Measurements from ENCODE around the gene NOXRED1.

Gene NOXRED1

DNA sequence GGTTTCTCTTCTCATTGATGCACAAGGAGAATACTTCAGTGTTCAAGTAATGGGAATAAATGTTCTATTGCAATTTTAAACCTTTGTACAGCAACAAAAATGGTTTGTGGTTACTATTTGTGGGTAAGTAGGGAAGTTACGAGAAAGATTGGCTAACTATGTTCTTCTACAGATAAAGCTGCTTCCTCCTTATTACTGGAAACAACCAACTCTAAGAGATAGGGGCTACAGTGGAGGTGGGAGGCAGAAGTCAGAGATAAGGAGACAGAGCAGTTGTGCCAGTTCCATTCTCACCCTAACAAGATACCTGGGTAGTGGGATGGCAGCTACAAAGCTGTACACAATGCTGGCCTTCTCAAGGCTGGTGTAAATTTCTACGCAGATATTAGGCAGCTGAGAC is 16.2 kb downstream of the NOXRED1 start:
- no peak for DNase-seq

DNA sequence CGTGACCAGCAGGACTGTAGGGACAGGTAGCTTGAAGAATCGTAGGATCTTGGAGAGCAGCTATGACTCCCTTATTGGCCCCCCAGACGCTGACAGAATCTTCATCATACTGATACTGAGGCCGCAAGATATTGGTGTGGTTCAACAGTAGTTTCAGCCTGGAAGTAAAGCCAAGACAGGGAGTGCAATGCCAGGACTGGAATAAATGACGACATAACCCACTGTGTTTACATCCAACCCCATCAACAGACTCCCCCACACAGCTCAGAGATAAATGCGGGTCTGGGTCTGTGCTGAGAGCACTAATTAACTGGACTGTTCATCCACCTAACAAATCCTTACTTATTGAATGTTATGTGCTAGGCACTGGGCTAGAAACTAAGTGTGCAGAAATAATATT is 16.6 kb downstream of the NOXRED1 start:
- no peak for DNase-seq

- no peak for DNase-seq
Measured at GRCh38 chr14:77406086-77406485, 17.2 kb downstream of the NOXRED1 start.

- DNase-seq, result no peak
Measured at GRCh38 chr14:77403768-77404167, 19.6 kb downstream of the NOXRED1 start.

DNA sequence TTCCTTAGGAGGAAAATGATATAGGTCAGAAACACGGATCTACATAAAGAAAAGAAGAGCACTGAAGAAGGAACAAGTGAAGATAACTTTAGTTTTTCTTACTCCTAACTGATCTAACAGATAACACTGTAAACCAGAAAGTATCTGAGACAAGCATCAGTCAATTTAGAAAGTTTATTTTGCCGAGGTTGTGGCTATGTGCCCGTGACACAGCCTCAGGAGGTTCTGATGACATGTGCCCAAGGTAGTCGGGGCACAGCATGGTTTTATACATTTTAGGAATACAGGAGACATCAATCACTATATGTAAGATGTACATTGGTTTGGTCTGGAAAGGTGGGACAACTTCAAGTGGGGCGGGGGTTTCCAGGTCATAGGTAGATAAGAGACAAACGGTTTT is 23.1 kb downstream of the NOXRED1 start:
- no peak for DNase-seq

GRCh38 chr14:77390188-77390587 is 33.1 kb downstream of the NOXRED1 start:
- no peak for DNase-seq

- DNase-seq, result no peak
Measured at GRCh38 chr14:77378701-77379100, 44.6 kb downstream of the NOXRED1 start.

GRCh38 chr14:77377502-77377844 is 45.9 kb downstream of the NOXRED1 start:
- no peak for DNase-seq

DNA sequence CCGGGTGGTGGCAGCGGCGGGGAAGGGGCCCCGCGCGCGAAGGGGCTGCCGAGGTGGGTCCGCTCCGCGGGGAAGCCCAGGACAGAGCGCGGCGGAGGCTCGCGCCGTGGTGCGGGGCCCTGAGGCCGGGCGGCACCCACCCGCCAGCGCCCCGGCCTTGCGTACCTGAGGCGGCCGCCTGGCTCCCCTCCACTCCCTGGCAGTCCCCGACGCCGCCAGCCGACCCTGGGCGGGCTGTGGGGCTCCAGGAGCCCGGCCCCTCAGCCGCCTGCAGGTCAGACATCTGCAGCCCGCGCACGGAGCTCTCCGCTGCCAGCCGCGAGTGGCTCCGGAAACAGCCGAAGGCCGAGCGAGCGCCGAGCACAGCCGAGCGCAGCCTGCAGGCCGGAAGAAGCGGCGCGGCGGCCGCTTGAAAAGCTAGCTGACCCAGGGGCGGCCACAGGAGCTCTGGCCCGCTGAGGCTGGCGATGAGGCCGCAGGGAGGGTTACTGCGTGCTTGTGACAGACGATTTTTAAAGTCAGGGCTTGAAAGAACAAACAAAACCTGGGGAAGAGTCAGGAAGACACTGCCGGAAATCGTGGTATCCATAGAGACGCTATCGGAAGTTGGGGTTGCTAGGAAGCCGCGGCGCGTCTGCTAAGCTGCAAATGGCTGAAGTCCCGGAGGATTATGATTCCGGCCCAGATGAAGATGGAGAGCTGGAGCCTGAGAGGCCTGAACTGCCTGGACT is 46.4 kb downstream of the NOXRED1 start, which contains the start of the genes SAMD15 and TMED8:
SAMD15 (plus strand) TSS at position 609 of the 731 bp plus-strand sequence; CDS start at position 649, 40 bp downstream.
TMED8 (minus strand) TSS at position 324 of the 731 bp plus-strand sequence; CDS start at position 283, 41 bp downstream.
- DNase-seq, result peak; percentile 41

GRCh38 chr14:77375973-77376770 is 47.2 kb downstream of the NOXRED1 start:
- no peak for DNase-seq

- DNase-seq, result no peak
Measured at GRCh38 chr14:77375164-77375950, 48.0 kb downstream of the NOXRED1 start.

GRCh38 chr14:77372304-77372841 is 51.0 kb downstream of the NOXRED1 start:
- no peak for DNase-seq

- no peak for DNase-seq
Measured at GRCh38 chr14:77369285-77369684, 54.0 kb downstream of the NOXRED1 start.

- DNase-seq, result no peak
Measured at GRCh38 chr14:77364146-77364545, 59.2 kb downstream of the NOXRED1 start.

DNA sequence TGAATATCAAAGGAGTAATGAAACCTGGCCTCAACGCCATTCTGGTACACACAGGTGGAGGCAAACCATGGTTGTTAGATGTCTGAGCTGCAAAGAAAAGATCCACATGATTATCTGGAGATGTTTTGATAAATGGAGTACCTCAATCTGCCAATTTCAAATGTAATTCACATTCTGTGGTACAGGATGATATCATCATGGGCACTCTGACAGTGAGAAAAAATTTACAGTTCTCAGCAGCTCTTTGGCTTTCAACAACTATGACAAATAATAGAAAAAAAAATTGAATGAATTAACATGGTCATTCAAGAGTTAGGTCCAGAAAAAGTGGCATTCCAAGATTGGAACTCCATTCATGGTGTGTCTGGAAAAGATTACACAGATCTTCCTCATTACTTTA is 63.7 kb downstream of the NOXRED1 start:
- DNase-seq, result no peak

- no peak for DNase-seq
Measured at GRCh38 chr14:77356899-77357298, 66.4 kb downstream of the NOXRED1 start.

DNA sequence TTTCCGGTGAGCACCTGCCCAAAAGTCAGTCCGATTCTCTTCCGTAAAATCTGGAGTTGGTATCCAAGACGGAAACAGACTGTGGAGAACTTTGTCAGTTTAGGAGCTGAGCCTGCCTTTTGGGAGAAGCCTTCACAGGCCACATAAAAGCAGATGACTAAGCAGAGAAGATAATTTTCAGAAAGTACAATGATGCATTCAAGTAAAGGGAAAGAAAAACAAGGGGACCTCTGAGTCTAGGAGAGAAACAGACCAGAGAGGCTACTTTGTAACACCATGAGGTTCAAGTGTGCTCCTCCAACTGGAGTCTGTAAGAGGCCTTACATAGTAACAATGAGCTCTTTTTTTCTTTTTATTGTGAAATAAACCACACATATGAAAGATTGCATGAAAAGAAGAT is 67.5 kb downstream of the NOXRED1 start:
- DNase-seq, result no peak

- DNase-seq, result no peak
Measured at GRCh38 chr14:77353469-77354141, 69.7 kb downstream of the NOXRED1 start.

GRCh38 chr14:77347751-77348150 is 75.6 kb downstream of the NOXRED1 start:
- no peak for DNase-seq

DNA sequence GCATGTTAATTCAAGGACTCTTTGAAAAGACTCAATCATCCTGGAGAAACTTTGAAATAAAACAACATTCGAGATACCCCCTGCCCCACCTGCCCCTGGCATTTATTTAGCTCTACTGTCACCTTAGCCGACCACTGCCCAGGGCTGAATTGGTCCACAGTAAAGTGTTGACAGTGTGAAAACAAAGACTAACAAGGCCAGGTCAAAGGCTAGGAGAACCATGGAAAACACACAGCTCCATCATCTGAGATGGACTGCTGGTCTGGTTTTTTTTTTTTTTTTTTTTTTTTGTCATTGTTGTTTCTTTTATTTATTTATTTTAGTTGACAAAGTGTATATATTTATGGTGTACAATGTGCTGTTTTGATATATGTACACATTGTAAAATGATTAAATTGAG is 76.8 kb downstream of the NOXRED1 start:
- DNase-seq, result no peak

DNA sequence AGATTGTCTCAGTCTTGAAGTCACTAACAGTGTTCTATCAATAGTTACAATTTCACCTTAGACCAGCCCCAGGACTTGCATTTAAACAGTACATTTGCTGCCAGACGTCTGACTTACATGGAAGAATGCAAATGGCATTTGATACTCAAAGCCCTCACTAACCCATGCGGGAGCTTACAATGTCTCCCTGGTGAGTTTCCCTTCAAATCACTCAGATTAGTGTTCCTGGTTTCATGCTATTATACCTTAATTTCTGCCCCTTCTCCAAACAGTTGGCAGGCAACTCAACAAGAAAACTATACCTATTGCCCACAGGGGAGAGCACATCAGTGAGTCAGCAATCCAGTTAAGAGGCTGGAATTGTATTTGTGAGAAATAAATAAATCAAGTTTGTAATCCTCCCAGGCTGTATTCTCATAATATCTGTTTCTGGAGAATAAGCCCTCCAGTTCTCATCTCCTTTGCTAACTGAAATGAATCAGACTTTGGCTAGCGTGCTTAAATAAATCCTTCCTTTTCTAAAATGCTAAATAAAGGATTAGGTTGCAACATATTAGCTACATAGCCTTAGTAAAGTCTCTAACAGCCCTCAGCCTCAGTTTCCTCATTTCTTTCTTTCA is 78.8 kb downstream of the NOXRED1 start:
- DNase-seq, result no peak
